GM12872 (cell line): ENCODE measurements around the gene COL9A1.

Source experiments
- TF ChIP-seq, protein P1 (sequence below): IDR thresholded peaks from 3 replicates; pipeline ENCODE4 v1.5.1; 2011; ENCODE audit warnings: low read depth, mild to moderate bottlenecking, low read length, moderate library complexity; ENCODE audit not compliant: insufficient read depth

The COL9A1 gene

DNA sequence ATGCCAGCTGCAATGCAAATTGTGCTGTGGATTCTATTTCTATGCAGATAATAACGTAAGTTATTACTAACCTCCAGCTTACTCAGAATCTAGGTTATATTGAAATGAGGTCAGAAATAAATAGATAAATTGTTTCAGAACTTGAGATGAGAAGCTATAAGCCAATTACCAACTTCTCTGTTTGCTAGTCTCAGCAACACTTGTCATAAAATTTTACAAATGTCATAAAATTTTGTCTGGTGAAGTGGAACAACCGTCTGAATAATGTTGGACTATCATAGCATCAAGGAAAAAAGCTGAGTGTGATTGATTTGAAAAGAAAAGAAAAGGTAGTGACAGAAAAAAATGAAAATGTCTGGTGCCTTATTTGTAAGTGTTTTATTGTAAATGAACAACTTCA is 36.7 kb downstream of the COL9A1 start:
- TF ChIP-seq, protein P1, sequence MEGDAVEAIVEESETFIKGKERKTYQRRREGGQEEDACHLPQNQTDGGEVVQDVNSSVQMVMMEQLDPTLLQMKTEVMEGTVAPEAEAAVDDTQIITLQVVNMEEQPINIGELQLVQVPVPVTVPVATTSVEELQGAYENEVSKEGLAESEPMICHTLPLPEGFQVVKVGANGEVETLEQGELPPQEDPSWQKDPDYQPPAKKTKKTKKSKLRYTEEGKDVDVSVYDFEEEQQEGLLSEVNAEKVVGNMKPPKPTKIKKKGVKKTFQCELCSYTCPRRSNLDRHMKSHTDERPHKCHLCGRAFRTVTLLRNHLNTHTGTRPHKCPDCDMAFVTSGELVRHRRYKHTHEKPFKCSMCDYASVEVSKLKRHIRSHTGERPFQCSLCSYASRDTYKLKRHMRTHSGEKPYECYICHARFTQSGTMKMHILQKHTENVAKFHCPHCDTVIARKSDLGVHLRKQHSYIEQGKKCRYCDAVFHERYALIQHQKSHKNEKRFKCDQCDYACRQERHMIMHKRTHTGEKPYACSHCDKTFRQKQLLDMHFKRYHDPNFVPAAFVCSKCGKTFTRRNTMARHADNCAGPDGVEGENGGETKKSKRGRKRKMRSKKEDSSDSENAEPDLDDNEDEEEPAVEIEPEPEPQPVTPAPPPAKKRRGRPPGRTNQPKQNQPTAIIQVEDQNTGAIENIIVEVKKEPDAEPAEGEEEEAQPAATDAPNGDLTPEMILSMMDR = no peak

DNA sequence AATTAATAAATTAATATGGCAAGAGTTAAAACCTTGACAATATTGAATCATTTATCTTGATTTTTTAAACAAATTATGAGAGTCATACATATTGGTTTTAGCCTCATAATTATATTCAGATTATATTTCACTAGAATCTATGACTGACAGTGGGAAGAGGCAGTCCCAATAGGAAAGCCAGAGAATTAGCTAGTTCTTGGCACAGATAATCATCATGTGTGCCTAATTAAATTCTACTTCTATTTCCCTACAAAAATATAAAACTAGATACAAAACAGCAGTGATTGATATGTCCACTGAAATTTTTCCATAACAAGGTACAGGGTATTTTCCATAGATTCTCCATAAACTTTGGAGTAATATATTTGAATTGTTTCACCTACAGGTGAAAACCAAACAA is 38.6 kb downstream of the COL9A1 start:
- TF ChIP-seq, protein P1 = no peak

DNA sequence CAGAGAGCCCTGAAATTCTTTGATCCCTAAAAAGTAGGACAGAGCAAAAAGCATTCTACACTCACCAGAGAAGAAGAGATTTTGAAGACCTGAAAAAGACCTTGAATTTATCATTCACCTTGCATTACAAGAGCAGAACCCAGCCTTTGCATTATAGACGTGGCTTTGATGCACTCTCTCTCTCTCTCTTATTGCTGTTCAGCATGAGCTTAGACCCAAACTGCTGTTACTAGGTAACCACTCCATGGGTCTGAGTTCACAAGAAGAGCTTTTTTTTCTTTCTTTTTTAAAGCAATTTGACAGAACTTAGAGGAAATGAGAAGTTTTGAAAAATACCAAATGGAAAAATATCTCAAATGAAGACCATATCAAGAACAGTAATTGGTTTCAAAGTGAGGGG is 44.4 kb downstream of the COL9A1 start:
- TF ChIP-seq, protein P1 = no peak

DNA sequence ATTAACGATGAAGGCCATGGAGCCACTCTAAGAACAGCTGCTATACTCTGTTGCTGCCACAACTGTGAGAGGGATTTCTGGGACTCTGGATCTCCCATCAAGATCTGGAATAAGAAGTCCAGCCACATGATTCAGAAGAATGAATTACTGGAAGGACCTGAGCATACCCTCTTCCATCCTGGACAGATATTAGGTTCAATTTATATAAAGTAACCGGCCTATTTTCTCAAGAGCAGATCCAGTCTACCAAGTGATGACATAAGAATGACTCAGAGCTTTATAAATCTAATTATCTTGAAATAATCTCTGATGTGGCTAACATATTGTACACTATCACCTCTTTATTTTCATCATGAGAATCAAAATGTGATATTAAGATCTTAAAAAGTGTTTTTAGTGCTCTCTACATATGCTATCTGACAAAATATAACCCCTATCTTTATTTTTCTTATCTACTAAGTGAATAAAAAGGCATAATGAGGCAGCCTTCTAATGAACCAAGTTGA is 45.1 kb downstream of the COL9A1 start:
- TF ChIP-seq, protein P1 = no peak

DNA sequence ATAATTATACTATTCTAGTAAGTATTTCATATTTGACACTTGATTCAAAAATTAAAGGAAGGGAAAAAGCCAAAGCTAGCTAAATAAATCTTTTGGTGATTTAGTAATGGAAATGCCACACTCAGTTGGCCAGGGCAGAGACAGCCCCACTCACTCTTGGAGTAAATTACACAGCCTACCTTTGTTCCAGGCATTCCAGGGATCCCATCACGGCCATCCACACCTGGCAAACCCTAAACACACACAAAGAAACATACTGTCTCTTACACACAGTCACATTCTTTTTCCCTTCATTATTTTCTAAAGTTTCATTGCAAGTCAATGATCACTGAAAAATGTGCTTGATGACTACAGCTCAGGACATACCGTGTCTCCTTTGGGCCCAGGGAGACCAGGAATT is 48.1 kb downstream of the COL9A1 start:
- TF ChIP-seq, protein P1 = no peak

DNA sequence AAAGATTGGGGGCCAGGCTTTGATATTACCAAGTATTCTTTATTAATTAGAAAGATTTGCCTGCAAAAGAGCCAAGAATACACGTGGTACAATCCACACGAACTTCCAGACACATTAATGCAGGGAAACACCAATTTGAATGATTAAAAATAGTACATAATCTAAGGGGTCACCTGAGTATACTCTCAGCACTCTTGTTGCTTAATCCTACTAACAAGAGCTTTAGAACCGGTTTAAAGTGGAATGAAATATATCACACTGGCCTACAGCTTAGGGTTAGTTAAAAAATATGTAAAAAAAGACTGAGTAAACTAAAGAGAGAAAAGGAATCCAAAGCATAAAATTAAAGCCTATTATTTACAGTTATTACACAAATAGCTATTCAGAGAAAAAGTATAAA is 49.0 kb downstream of the COL9A1 start:
- TF ChIP-seq, protein P1 = no peak

DNA sequence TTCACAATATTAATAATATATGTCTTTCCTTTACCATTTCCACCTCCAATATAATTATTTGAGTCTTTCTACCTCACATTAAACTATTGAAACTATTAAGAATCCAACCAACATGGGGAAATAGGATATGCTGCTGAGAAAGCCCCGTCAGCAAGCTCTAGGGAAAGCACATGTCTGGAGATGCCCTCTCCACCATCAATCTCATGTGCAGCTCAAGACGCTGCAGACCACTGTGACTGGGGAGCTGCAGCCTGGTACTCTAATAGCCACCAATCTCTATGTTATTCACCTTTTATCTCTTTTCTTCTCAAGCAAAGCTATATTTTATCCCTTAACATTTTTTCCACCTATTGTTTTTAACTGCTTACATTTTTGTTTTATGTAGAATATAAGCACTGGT is 50.3 kb downstream of the COL9A1 start:
- TF ChIP-seq, protein P1 = no peak
